ENCODE data around the gene RBM4. TPM values are rescaled to one million over a fixed set of nuclear protein-coding genes. Genes with fewer than 3 reads are reported as not detected.
"Not testable (repeated sequence)": the region's sequence is repeated elsewhere in the genome, so short reads cannot be mapped to it uniquely, and the experiment has no call there.

Gene RBM4
- total RNA-seq (100 to 1,000 TPM in 2 of 5 donors, 10 to 100 TPM in 3; 44.3 to 136 (median 98.4) TPM), polyA plus RNA-seq (100 to 1,000 TPM in 1 of 3 donors, 10 to 100 TPM in 2; 89.1 to 107 (median 90.4) TPM)
- long read RNA-seq, donor 1, transcript RBM4-203 (3 exons, 921 nt): major isoform, 8 of 28 reads
- long read RNA-seq, donor 1, partial matches to known transcripts: 7 of 28 reads
- long read RNA-seq, donor 1, other reads (novel, unspliced or antisense): 5 of 28 reads
- long read RNA-seq, donor 2, transcript RBM4-201 (4 exons, 1,694 nt): major isoform, 11 of 23 reads
- long read RNA-seq, donor 2, transcript RBM4-203 (3 exons, 921 nt): minor isoform, 8 of 23 reads
- long read RNA-seq, donor 2, partial matches to known transcripts: 0 of 23 reads
- long read RNA-seq, donor 2, other reads (novel, unspliced or antisense): 0 of 23 reads
- long read RNA-seq, donor 3, transcript RBM4-201 (4 exons, 1,694 nt): major isoform, 9 of 32 reads
- long read RNA-seq, donor 3, transcript RBM4-203 (3 exons, 921 nt): minor isoform, 7 of 32 reads
- long read RNA-seq, donor 3, partial matches to known transcripts: 8 of 32 reads
- long read RNA-seq, donor 3, other reads (novel, unspliced or antisense): 0 of 32 reads
- long read RNA-seq, donor 4, partial matches to known transcripts: 0 of 3 reads
- long read RNA-seq, donor 4, other reads (novel, unspliced or antisense): 0 of 3 reads
- long read RNA-seq, donor 5, transcript RBM4-201 (4 exons, 1,694 nt): major isoform, 16 of 39 reads
- long read RNA-seq, donor 5, transcript RBM4-206 (2 exons, 1,548 nt): minor isoform, 5 of 39 reads
- long read RNA-seq, donor 5, transcript RBM4-203 (3 exons, 921 nt): minor isoform, 5 of 39 reads
- long read RNA-seq, donor 5, partial matches to known transcripts: 6 of 39 reads
- long read RNA-seq, donor 5, other reads (novel, unspliced or antisense): 0 of 39 reads
- long read RNA-seq, donor 6, transcript RBM4-203 (3 exons, 921 nt): minor isoform, 22 of 85 reads
- long read RNA-seq, donor 6, transcript RBM4-205 (3 exons, 2,321 nt): minor isoform, 11 of 85 reads
- long read RNA-seq, donor 6, transcript RBM4-201 (4 exons, 1,694 nt): major isoform, 25 of 85 reads
- long read RNA-seq, donor 6, transcript RBM4-206 (2 exons, 1,548 nt): minor isoform, 6 of 85 reads
- long read RNA-seq, donor 6, partial matches to known transcripts: 16 of 85 reads
- long read RNA-seq, donor 6, other reads (novel, unspliced or antisense): 0 of 85 reads
- long read RNA-seq, donor 7, transcript RBM4-205 (3 exons, 2,321 nt): minor isoform, 6 of 56 reads
- long read RNA-seq, donor 7, transcript RBM4-201 (4 exons, 1,694 nt): minor isoform, 12 of 56 reads
- long read RNA-seq, donor 7, transcript RBM4-203 (3 exons, 921 nt): major isoform, 17 of 56 reads
- long read RNA-seq, donor 7, partial matches to known transcripts: 11 of 56 reads
- long read RNA-seq, donor 7, other reads (novel, unspliced or antisense): 0 of 56 reads
- long read RNA-seq, donor 8, transcript RBM4-203 (3 exons, 921 nt): minor isoform, 13 of 64 reads
- long read RNA-seq, donor 8, transcript RBM4-201 (4 exons, 1,694 nt): major isoform, 22 of 64 reads
- long read RNA-seq, donor 8, transcript RBM4-204 (4 exons, 1,763 nt): minor isoform, 5 of 64 reads
- long read RNA-seq, donor 8, partial matches to known transcripts: 15 of 64 reads
- long read RNA-seq, donor 8, other reads (novel, unspliced or antisense): 0 of 64 reads
- long read RNA-seq, donor 9, transcript RBM4-203 (3 exons, 921 nt): major isoform, 18 of 53 reads
- long read RNA-seq, donor 9, transcript RBM4-201 (4 exons, 1,694 nt): minor isoform, 13 of 53 reads
- long read RNA-seq, donor 9, partial matches to known transcripts: 6 of 53 reads
- long read RNA-seq, donor 9, other reads (novel, unspliced or antisense): 7 of 53 reads
- long read RNA-seq, donor 10, transcript RBM4-201 (4 exons, 1,694 nt): minor isoform, 5 of 16 reads
- long read RNA-seq, donor 10, transcript RBM4-203 (3 exons, 921 nt): major isoform, 7 of 16 reads
- long read RNA-seq, donor 10, partial matches to known transcripts: 0 of 16 reads
- long read RNA-seq, donor 10, other reads (novel, unspliced or antisense): 0 of 16 reads

GRCh38 chr11:66638177-66639065 is at the start of gene RBM4:
RBM4 (plus strand) TSS chr11:66638703; CDS start chr11:66639712, 1,009 bp downstream.
- H3K4me1 ChIP-seq: peaks cover 52 to 67% (median 60%) of the 10 kb centered on the region in 4 donors
- WGBS, 5 donors: 0 to 1% (median 0%) methylated on average over 49 to 63 of the region's 63 CpGs
- peaks cover 25 to 59% (median 47%) of the 10 kb centered on the region in 4 donors for H3K36me3 ChIP-seq
- H3K9me3 ChIP-seq: no peaks in the 10 kb centered on the region
- peak; percentile 98 to 100 for DNase-seq
- TF ChIP-seq CTCF (IDR thresholded peaks at IDR 0.05) (no peak), POLR2AphosphoS5 (IDR thresholded peaks at IDR 0.05) (peak; percentile 64 to 95 (median 95)), EP300 (IDR thresholded peaks at IDR 0.05) (no peak)
- peak within 1 kb of the TSS; percentile 74 to 88 (median 82) for H3K4me3 ChIP-seq
- intact Hi-C loops (cut with DNase I; ENCODE audit: low total_unique reads): no loop called here
- H3K27ac ChIP-seq: peak within 1 kb of the TSS; percentile 91 to 94 (median 93)
- H3K27me3 ChIP-seq: no peaks in the 10 kb centered on the region

GRCh38 chr11:66589315-66589714 is 49.2 kb upstream of the RBM4 start:
- DNase-seq; intact Hi-C loops (cut with DNase I; ENCODE audit: low total_unique reads); H3K36me3 ChIP-seq; H3K27me3 ChIP-seq; H3K9me3 ChIP-seq; H3K27ac ChIP-seq; H3K4me3 ChIP-seq: not testable (repeated sequence)
- WGBS, 5 donors: 58 to 85% (median 64%) methylated on average over 2 of the region's 2 CpGs
- H3K4me1 ChIP-seq: peaks cover 16 to 20% (median 19%) of the 10 kb centered on the region in 4 donors

- H3K4me3 ChIP-seq: no peak overlapping the region
- DNase-seq: no peak
- H3K9me3 ChIP-seq: no peaks in the 10 kb centered on the region
- H3K27ac ChIP-seq: no peak overlapping the region
- no peaks in the 10 kb centered on the region for H3K36me3 ChIP-seq
- no peaks in the 10 kb centered on the region for H3K27me3 ChIP-seq
- 91 to 97% (median 95%) methylated on average over 7 of the region's 7 CpGs for WGBS, 5 donors
- H3K4me1 ChIP-seq: peaks cover 23 to 28% (median 26%) of the 10 kb centered on the region in 4 donors
- intact Hi-C loops (cut with DNase I; ENCODE audit: low total_unique reads): no loop called here
- TF ChIP-seq CTCF (IDR thresholded peaks at IDR 0.05) (no peak), EP300 (IDR thresholded peaks at IDR 0.05) (no peak), POLR2A (IDR thresholded peaks at IDR 0.05) (no peak), POLR2AphosphoS5 (IDR thresholded peaks at IDR 0.05) (no peak)
Measured at GRCh38 chr11:66589996-66590675, 48.4 kb upstream of the RBM4 start.
